Activated CD4-positive, alpha-beta memory T cell treated with anti-CD3 and anti-CD28 coated beads, Interleukin-2, amount 10 ng/mL, durations not matched to agents 7 days and 5 days (primary cell): ENCODE data around the gene SCN10A. TPM values are rescaled to one million over a fixed set of nuclear protein-coding genes. Genes with fewer than 3 reads are reported as not detected.

Experiments used
- CTCF ChIA-PET: fragments of 350-600 bp; sonication (Branson Sonifier 250); formaldehyde crosslinking; loops from one replicate; lab custom pipeline; 2021; ENCODE audit warnings: antibody characterized with exemption, inconsistent platforms; lab: Charles Lee
- POLR2A ChIA-PET: fragments of 350-600 bp; sonication (Branson Sonifier 250); formaldehyde crosslinking; loops from one replicate; lab custom pipeline; 2021; ENCODE audit warnings: antibody characterized with exemption; lab: Charles Lee
- DNase-seq: peaks from one replicate; pipeline ENCODE4 v3.0.0-alpha.2; 2020
- H3K27ac Mint-ChIP-seq: one replicate; pipeline ENCODE4 v1.8.0; 2021; ENCODE audit warnings: mild to moderate bottlenecking, mixed read lengths
- H3K27me3 Mint-ChIP-seq: one replicate; pipeline ENCODE4 v1.8.0; 2021; ENCODE audit warnings: mixed read lengths
- H3K36me3 Mint-ChIP-seq: one replicate; pipeline ENCODE4 v1.8.0; 2021; ENCODE audit warnings: low read depth, mixed read lengths
- H3K4me1 Mint-ChIP-seq: one replicate; pipeline ENCODE4 v1.8.0; 2021; ENCODE audit warnings: mixed read lengths
- H3K4me3 Mint-ChIP-seq: one replicate; pipeline ENCODE4 v1.8.0; 2021; ENCODE audit warnings: mild to moderate bottlenecking, mixed read lengths
- H3K9me3 Mint-ChIP-seq: one replicate; pipeline ENCODE4 v1.8.0; 2021; ENCODE audit warnings: mixed read lengths
- total RNA-seq, 2 experiments: library from RNA; stranded (reverse); gene quantifications; one replicate each; pipeline ENCODE4 v1.2.3, GENCODE V29; 2021

SCN10A gene
- total RNA-seq, 2 experiments from 2014 or later: not detected

DNA sequence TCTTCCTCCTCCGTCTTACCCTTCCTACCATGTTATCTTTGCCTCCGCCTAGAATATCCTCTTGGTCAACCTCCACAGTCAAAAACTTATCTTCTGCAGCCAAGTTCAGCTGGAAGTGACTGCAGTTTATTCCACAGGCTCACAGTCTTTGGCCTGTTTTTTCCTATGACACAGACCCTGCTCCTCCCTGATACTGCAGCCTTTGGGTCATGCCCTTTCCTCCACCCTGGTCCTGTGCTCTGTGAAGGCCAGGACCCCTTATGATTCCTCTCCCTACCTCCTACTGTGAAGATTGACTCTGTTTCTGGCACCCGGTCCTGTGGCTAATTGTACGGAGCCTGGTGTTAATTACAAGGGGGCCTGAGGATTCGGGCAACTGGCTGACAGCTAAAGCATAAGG, 117.3 kb downstream of the SCN10A start:
- no peaks in the 10 kb centered on the region for H3K9me3 Mint-ChIP-seq
- peaks cover 6% of the 10 kb centered on the region for H3K27me3 Mint-ChIP-seq
- DNase-seq: no peak
- H3K4me3 Mint-ChIP-seq: no peak overlapping the region
- H3K27ac Mint-ChIP-seq: no peak overlapping the region
- ChIA-PET POLR2A (no interaction called here), CTCF (no interaction called here)
- no peaks in the 10 kb centered on the region for H3K4me1 Mint-ChIP-seq
- no peaks in the 10 kb centered on the region for H3K36me3 Mint-ChIP-seq

DNA sequence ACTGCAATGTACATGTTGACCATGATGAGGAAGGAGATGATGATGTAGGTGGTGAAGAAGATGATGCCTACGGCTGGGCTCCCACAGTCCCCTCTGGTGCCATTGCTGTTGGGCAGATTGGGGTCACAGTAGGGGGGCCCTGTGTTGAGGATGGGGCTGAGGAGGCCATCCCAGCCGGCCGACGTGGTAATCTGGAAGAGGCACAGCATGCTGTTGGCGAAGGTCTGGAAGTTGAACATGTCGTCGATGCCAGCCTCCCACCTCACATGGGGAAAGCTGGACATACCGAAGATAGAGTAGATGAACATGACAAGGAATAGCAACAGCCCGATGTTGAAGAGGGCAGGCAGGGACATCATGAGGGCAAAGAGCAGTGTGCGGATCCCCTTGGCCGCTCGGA, 118.0 kb downstream of the SCN10A start:
- CTCF ChIA-PET: no interaction called here

DNA sequence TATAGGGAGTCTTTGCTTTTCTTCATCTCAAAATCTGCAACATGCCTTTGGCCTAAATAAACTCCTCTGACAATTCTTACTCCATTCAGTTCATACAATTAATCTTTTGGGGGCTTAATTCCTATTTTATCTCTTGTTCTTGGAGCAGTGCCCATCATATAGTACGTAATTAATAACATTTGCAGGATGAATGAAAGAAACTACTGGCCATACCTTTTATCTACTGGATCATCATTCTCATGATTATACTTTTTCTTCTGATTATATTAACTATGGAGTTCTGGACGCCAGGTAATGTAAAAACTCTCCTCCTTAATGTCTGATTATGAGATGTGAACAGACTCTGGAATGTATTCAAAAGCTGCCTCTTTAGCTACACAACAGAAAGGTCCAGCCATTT, 120.0 kb downstream of the SCN10A start:
- DNase-seq: no peak
- no peaks in the 10 kb centered on the region for H3K9me3 Mint-ChIP-seq
- peaks cover 3% of the 10 kb centered on the region for H3K27me3 Mint-ChIP-seq
- H3K4me3 Mint-ChIP-seq: no peak overlapping the region
- no peaks in the 10 kb centered on the region for H3K4me1 Mint-ChIP-seq
- no peak overlapping the region for H3K27ac Mint-ChIP-seq
- no peaks in the 10 kb centered on the region for H3K36me3 Mint-ChIP-seq
- ChIA-PET POLR2A (no interaction called here), CTCF (no interaction called here)

More for the DNA sequence above, 118.0 kb downstream of the SCN10A start:
- POLR2A ChIA-PET: no interaction called here
- DNase-seq: no peak
- Mint-ChIP-seq H3K27ac (no peak overlapping the region), H3K4me3 (no peak overlapping the region), H3K36me3 (no peaks in the 10 kb centered on the region), H3K4me1 (no peaks in the 10 kb centered on the region), H3K9me3 (no peaks in the 10 kb centered on the region), H3K27me3 (peaks cover 6% of the 10 kb centered on the region)

DNA sequence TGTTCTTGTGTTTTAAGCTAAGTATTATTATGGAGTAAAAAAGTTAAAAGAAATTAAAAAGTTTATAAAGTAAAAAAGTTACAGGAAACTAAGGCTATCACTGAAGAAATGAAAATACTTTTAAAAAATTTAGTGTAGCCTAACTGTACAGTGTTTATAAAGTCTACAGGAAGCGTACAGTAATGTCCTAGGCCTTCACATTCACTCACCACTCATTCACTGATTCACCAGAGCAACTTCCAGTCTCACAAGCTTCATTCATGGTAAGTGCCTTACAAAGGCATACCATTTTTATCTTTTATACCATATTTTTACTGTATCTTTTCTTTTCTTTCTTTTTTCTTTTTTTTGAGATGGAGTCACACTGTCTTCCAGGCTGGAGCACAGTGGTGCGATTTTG, 125.8 kb downstream of the SCN10A start:
- H3K9me3 Mint-ChIP-seq: no peaks in the 10 kb centered on the region
- H3K27ac Mint-ChIP-seq: no peak overlapping the region
- no peak overlapping the region for H3K4me3 Mint-ChIP-seq
- no peak for DNase-seq
- ChIA-PET POLR2A (no interaction called here), CTCF (no interaction called here)
- H3K27me3 Mint-ChIP-seq: peaks cover 11% of the 10 kb centered on the region
- no peaks in the 10 kb centered on the region for H3K36me3 Mint-ChIP-seq
- H3K4me1 Mint-ChIP-seq: no peaks in the 10 kb centered on the region

DNA sequence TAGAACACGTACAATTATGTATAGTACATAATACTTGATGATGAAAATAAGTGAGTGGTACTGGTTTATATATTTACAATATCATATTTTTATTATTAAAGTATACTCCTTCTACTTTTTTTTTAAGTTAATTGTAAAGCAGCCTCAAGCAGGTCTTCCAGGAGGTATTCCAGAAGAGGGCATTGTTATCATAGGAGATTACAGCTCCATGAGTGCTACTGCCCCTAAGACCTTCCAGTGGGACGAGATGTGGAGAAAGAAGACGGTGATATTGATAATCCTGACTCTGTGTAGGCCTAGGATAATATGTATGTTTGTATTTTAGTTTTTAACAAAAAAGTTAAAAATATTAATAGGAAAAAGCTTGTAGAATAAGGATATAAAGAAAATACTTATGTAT, 126.2 kb downstream of the SCN10A start:
- H3K27ac Mint-ChIP-seq: no peak overlapping the region
- no peak overlapping the region for H3K4me3 Mint-ChIP-seq
- no peaks in the 10 kb centered on the region for H3K9me3 Mint-ChIP-seq
- H3K4me1 Mint-ChIP-seq: no peaks in the 10 kb centered on the region
- no peaks in the 10 kb centered on the region for H3K36me3 Mint-ChIP-seq
- DNase-seq: no peak
- peaks cover 8% of the 10 kb centered on the region for H3K27me3 Mint-ChIP-seq
- POLR2A ChIA-PET: no interaction called here
- CTCF ChIA-PET: no interaction called here

DNA sequence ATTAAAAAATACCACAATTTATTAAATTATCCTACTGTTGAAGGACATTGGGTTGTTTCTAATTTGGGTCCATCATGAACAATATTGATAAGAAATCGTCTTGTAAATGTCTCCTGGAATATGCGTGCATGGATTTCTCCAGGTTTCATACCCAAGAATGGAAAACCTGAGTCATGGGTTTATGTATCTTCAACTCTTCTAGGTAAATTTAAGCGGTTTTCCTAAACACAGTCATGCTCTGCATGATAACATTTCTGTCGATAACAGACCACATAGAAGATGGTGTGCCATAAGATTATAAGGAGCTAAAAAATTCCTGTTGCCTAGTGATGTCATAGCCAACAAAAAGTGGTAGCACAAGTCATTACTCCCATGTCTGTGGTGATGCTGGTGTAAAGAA, 126.7 kb downstream of the SCN10A start:
- ChIA-PET CTCF (interaction anchor here (0.7 kb wide), 1 partner anchor 946 kb away, joined by 3 read pairs; no protein-coding TSS in a partner anchor), POLR2A (no interaction called here)
- Mint-ChIP-seq H3K9me3 (no peaks in the 10 kb centered on the region), H3K36me3 (no peaks in the 10 kb centered on the region), H3K27me3 (peaks cover 8% of the 10 kb centered on the region), H3K27ac (no peak overlapping the region), H3K4me3 (no peak overlapping the region), H3K4me1 (no peaks in the 10 kb centered on the region)
- DNase-seq: no peak

DNA sequence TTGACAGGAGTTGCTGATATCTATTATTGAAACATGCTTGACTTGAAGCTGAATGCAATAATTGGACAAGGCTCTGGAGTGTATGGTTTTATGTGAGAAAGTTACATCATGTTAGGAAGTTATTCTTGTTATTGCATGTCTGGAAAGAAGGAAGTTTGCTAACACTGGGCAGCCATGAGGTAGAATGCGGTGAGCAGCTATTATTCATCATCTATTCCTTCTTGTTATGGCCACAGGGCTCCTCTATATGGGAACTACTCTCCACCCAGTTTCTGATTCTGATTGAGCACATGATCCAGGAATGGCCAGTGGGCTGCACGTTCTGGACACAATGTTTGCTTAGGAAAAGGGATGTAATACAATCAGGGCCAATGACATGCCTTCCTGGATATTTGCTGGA, 128.7 kb downstream of the SCN10A start:
- Mint-ChIP-seq H3K9me3 (no peaks in the 10 kb centered on the region), H3K27ac (no peak overlapping the region), H3K36me3 (no peaks in the 10 kb centered on the region), H3K27me3 (peaks cover 8% of the 10 kb centered on the region), H3K4me3 (no peak overlapping the region), H3K4me1 (no peaks in the 10 kb centered on the region)
- DNase-seq: no peak
- CTCF ChIA-PET: no interaction called here
- POLR2A ChIA-PET: no interaction called here

DNA sequence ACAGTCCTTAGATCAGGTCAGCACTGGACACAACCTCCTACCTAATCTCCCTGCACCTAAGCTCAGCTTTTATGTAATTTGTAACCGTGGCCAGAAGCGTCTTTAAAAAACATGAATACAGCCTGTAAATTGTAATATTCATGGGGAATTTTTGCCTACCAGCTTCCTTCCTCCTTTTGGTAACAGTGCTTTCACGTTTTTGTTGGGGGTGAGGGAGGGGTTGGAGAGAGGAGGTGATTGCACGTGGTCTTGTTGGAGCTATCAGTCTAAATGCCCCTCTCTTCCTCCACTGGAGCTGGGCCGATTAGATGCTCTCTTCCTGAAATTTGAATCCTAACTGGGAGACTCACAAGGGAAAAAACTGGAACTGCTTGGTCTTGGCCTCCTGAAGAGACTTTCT, 131.5 kb downstream of the SCN10A start:
- H3K4me3 Mint-ChIP-seq: no peak overlapping the region
- peaks cover 13% of the 10 kb centered on the region for H3K27me3 Mint-ChIP-seq
- H3K4me1 Mint-ChIP-seq: no peaks in the 10 kb centered on the region
- no peak for DNase-seq
- ChIA-PET POLR2A (no interaction called here), CTCF (no interaction called here)
- H3K36me3 Mint-ChIP-seq: no peaks in the 10 kb centered on the region
- H3K9me3 Mint-ChIP-seq: no peaks in the 10 kb centered on the region
- no peak overlapping the region for H3K27ac Mint-ChIP-seq

DNA sequence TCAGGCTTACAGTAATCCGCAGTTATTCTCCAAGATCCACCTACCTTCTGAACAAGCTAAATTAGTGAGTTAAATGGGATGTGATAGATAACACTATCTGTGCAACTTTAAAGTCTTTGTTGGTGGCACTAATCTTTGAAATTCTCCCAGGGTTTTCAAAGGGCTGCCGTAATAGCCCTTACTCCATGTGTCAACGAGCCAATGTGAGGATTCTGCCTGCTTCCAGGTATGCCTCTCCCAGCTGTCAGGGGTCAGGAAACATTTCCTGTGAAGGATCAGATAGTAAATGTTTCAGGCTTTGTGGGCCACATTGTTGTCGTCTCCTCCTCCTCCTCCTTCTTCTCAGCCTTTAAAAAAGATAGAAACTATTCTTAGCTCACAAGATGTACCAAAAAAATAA, 146.3 kb downstream of the SCN10A start:
- Mint-ChIP-seq H3K4me1 (no peaks in the 10 kb centered on the region), H3K27ac (no peak overlapping the region), H3K4me3 (no peak overlapping the region), H3K27me3 (peaks cover 43% of the 10 kb centered on the region), H3K9me3 (no peaks in the 10 kb centered on the region), H3K36me3 (no peaks in the 10 kb centered on the region)
- DNase-seq: no peak
- POLR2A ChIA-PET: no interaction called here
- CTCF ChIA-PET: no interaction called here

DNA sequence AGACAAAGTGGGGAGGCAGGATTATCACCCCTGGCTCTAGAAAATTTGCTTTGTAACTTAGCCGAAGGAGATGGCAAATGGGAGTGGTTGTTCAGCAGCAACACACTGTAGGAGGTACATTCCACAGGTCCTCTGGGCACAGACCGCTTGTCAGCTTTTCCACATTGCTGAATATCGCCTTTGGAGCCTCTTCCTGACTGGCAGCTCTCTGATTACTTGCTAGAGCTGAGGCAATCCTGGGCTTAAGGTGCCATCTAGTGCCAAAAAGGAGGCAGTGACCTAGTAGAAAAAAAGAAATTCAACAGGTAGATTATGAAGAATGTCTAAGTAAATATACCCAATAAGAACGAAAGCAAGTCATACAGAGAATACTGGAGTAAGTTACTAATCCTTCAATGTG, 153.5 kb downstream of the SCN10A start:
- H3K27ac Mint-ChIP-seq: no peak overlapping the region
- DNase-seq: no peak
- H3K4me3 Mint-ChIP-seq: no peak overlapping the region
- H3K27me3 Mint-ChIP-seq: peaks cover 40% of the 10 kb centered on the region
- CTCF ChIA-PET: interaction anchor here (0.6 to 3.1 kb wide), 7 partner anchors 9 to 337 kb away, joined by 3 to 21 read pairs (median 4); no protein-coding TSS in a partner anchor
- no peaks in the 10 kb centered on the region for H3K4me1 Mint-ChIP-seq
- no peaks in the 10 kb centered on the region for H3K36me3 Mint-ChIP-seq
- H3K9me3 Mint-ChIP-seq: no peaks in the 10 kb centered on the region
- POLR2A ChIA-PET: no interaction called here

DNA sequence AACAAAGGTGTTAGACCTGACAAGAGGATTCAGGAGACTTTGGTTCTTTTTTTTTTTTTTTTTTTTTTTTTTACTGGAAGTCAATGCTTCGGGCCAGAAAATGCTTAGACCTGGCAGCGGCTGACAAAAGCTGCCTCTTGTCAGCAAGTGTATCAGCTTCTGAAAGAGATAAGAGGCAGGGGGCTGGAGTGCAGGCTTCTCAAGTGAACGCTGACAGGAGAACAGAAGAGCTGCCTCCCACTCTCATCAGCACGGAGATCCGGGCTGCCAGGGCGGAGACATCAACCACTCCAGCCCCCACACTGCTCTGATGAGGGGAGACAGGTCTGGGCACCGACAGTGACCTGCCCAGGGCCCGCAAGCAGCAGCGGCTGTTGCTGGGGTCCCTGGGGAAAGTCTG, 157.2 kb downstream of the SCN10A start:
- Mint-ChIP-seq H3K4me1 (no peaks in the 10 kb centered on the region), H3K27ac (no peak overlapping the region), H3K36me3 (no peaks in the 10 kb centered on the region), H3K9me3 (no peaks in the 10 kb centered on the region), H3K4me3 (no peak overlapping the region), H3K27me3 (peaks cover 33% of the 10 kb centered on the region)
- CTCF ChIA-PET: interaction anchor here (0.7 kb wide), 1 partner anchor 129 kb away, joined by 3 read pairs; no protein-coding TSS in a partner anchor
- POLR2A ChIA-PET: interaction anchor here (1.1 kb wide), 1 partner anchor 9 kb away, joined by 3 read pairs; no protein-coding TSS in a partner anchor
- no peak for DNase-seq

DNA sequence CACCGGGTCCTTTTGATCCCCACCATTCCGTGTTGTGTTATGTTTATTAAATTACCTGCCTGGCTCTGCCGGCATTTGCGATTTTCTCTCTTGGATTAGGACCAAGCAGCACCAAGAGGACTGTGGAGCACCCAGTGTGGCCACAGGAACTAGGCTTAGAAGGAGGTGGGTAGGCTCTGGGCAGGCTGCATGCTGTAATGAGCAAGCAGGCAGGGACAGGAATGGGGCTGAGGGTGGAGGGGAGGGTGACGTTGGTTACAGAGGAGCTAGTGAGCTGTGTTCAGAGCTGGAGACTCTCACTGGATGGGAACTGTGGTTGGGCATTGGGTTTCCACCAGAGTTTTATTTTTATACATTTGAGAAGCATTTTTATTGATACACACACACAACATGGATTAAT, 158.6 kb downstream of the SCN10A start:
- H3K27ac Mint-ChIP-seq: no peak overlapping the region
- no peaks in the 10 kb centered on the region for H3K4me1 Mint-ChIP-seq
- ChIA-PET CTCF (interaction anchor here (1.3 to 4.1 kb wide), 2 partner anchors 136 to 161 kb away, joined by 3 to 43 read pairs; partner anchors contain the start of gene EXOG), POLR2A (no interaction called here)
- H3K27me3 Mint-ChIP-seq: peaks cover 38% of the 10 kb centered on the region
- H3K9me3 Mint-ChIP-seq: no peaks in the 10 kb centered on the region
- no peaks in the 10 kb centered on the region for H3K36me3 Mint-ChIP-seq
- DNase-seq: no peak
- H3K4me3 Mint-ChIP-seq: no peak overlapping the region

DNA sequence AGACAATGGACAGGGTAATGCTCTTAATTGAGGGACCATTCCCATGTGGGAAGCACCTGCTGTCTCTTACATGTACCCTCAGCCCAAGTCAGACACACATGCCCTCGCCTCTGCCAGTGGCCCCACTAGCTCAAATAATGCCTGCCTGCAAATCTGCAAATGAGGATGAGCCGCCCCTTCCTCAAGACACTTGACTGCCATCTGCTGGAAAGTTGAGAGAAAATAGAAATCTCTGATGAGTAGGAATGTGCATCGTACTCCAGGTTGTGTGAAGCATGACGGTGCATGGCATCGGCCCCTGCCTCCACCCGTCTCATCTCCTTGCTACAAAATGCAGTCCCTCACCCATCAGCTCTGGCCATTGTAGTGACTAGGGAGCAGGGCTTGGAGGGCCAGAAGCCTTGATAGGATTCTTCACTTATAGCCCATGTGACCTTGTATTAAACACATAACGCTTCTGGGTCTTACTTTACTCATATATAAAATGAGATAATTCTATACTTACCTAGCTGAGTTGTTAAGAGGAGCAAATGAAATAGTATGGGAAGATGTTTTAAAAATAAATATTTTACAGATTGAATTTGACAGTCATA, 160.2 kb downstream of the SCN10A start:
- CTCF ChIA-PET: interaction anchor here (0.7 to 4.1 kb wide), 18 partner anchors 9 to 309 kb away, joined by 3 to 43 read pairs (median 3); partner anchors contain the start of genes EXOG and XYLB

More for the DNA sequence above, 160.2 kb downstream of the SCN10A start:
- Mint-ChIP-seq H3K36me3 (no peaks in the 10 kb centered on the region), H3K27me3 (peaks cover 40% of the 10 kb centered on the region), H3K9me3 (no peaks in the 10 kb centered on the region), H3K27ac (no peak overlapping the region), H3K4me3 (no peak overlapping the region), H3K4me1 (peaks cover 2% of the 10 kb centered on the region)
- POLR2A ChIA-PET: no interaction called here
- DNase-seq: no peak
